GM18951 (cell line): ENCODE data around the gene FHIT.

Experiments
- POLR2A ChIP-seq: IDR thresholded peaks from 4 replicates; pipeline ENCODE4 v1.6.1; 2011; ENCODE audit warnings: mild to moderate bottlenecking; ENCODE audit not compliant: insufficient read length, insufficient read depth; ENCODE audit errors: extremely low read depth
- in situ Hi-C: fragments of 300-500 bp; cut with MboI; formaldehyde crosslinking; loops from one replicate; pipeline ENCODE4 v1.12.0; 2022; ENCODE audit warnings: low sequenced_read_pairs, mixed read lengths, inconsistent platforms; ENCODE audit not compliant: unreplicated experiment

Gene FHIT

GRCh38 chr3:60189304-60189703 is 1061.9 kb downstream of the FHIT start:
- in situ Hi-C loops, result no loop called here
- no peak for TF ChIP-seq POLR2A

- TF ChIP-seq POLR2A, result no peak
- in situ Hi-C loops, result no loop called here
These were observed 1062.4 kb downstream of the FHIT start for GRCh38 chr3:60188803-60189202.

- no peak for TF ChIP-seq POLR2A
- in situ Hi-C loops, result no loop called here
These were observed 1063.9 kb downstream of the FHIT start for GRCh38 chr3:60187343-60187742.

GRCh38 chr3:60186359-60186758 is 1064.9 kb downstream of the FHIT start:
- in situ Hi-C loops, result no loop called here
- TF ChIP-seq POLR2A, result no peak

GRCh38 chr3:60185161-60185560 is 1066.1 kb downstream of the FHIT start:
- in situ Hi-C loops, result no loop called here
- no peak for TF ChIP-seq POLR2A

GRCh38 chr3:60182697-60183096 is 1068.6 kb downstream of the FHIT start:
- in situ Hi-C loops, result no loop called here
- TF ChIP-seq POLR2A, result no peak

- TF ChIP-seq POLR2A, result no peak
- in situ Hi-C loops, result no loop called here
These were observed 1072.2 kb downstream of the FHIT start for GRCh38 chr3:60178931-60179653.

- in situ Hi-C loops, result no loop called here
- TF ChIP-seq POLR2A, result no peak
These were observed 1073.5 kb downstream of the FHIT start for GRCh38 chr3:60177726-60178125.

- TF ChIP-seq POLR2A, result no peak
These were observed 1074.6 kb downstream of the FHIT start for GRCh38 chr3:60176614-60177013.

GRCh38 chr3:60175680-60176079 is 1075.6 kb downstream of the FHIT start:
- no peak for TF ChIP-seq POLR2A
- in situ Hi-C loops, result no loop called here

More at GRCh38 chr3:60176614-60177013, 1074.6 kb downstream of the FHIT start:
- in situ Hi-C loops, result no loop called here

GRCh38 chr3:60169755-60170154 is 1081.5 kb downstream of the FHIT start:
- in situ Hi-C loops, result no loop called here
- TF ChIP-seq POLR2A, result no peak

GRCh38 chr3:60167186-60167585 is 1084.1 kb downstream of the FHIT start:
- TF ChIP-seq POLR2A, result no peak
- in situ Hi-C loops, result no loop called here

GRCh38 chr3:60160822-60161748 is 1090.2 kb downstream of the FHIT start:
- TF ChIP-seq POLR2A, result no peak
- in situ Hi-C loops, result no loop called here
